Fibroblast of lung (primary cell): Measurements from ENCODE around the gene PSMC3. TPM values are rescaled to one million over a fixed set of nuclear protein-coding genes. Genes with fewer than 3 reads are reported as not detected.

Experiments
- DNase-seq, 2 donors: peaks; one replicate each; pipeline versions ENCODE4 v3.0.0 to v3.0.0-alpha.2; 2010; ENCODE audit warnings: low read depth in 2 of 2
- H2AFZ ChIP-seq: 2 replicates; pipeline ENCODE4 v1.5.1; 2012; ENCODE audit warnings: low read length, control low read depth, inconsistent platforms
- H3K27ac ChIP-seq: 2 replicates; pipeline ENCODE4 v1.5.1; 2011; ENCODE audit warnings: low read length, control low read depth; ENCODE audit not compliant: insufficient read depth
- H3K27me3 ChIP-seq: 2 replicates; pipeline ENCODE4 v1.5.1; 2011; ENCODE audit warnings: mild to moderate bottlenecking, low read length; ENCODE audit not compliant: control insufficient read depth, insufficient read depth
- H3K36me3 ChIP-seq: 2 replicates; pipeline ENCODE4 v1.5.1; 2011; ENCODE audit warnings: low read length; ENCODE audit not compliant: control insufficient read depth, insufficient read depth
- H3K4me1 ChIP-seq: 2 replicates; pipeline ENCODE4 v1.5.1; 2011; ENCODE audit warnings: low read length; ENCODE audit not compliant: control insufficient read depth, insufficient read depth; ENCODE audit errors: extremely low read depth
- H3K4me2 ChIP-seq: 2 replicates; pipeline ENCODE4 v1.5.1; 2011; ENCODE audit warnings: low read length, control low read depth; ENCODE audit not compliant: insufficient read depth; ENCODE audit errors: extremely low read depth
- H3K4me3 ChIP-seq, 4 experiments: fragments of 200-600 bp in 1 of 4; sonication (generic) in 1 of 4; replicated peaks in 1 of 4; 2 replicates each; pipeline ENCODE4 v1.5.1; 2011 to 2016; ENCODE audit warnings: low read length in 4 of 4, low read depth in 3 of 4, mild to moderate bottlenecking in 3 of 4, control low read depth in 2 of 4, inconsistent platforms in 1 of 4, mixed read lengths in 1 of 4; ENCODE audit not compliant: insufficient read depth in 1 of 4; ENCODE audit errors: control extremely low read depth in 1 of 4
- H3K79me2 ChIP-seq: 2 replicates; pipeline ENCODE4 v1.5.1; 2012; ENCODE audit warnings: mild to moderate bottlenecking, low read length, inconsistent platforms; ENCODE audit not compliant: control insufficient read depth, insufficient read depth
- H3K9ac ChIP-seq: 2 replicates; pipeline ENCODE4 v1.5.1; 2011; ENCODE audit warnings: mild to moderate bottlenecking, low read length, control low read depth; ENCODE audit not compliant: insufficient read depth
- H3K9me3 ChIP-seq: 2 replicates; pipeline ENCODE4 v1.5.1; 2012; ENCODE audit warnings: low read depth, low read length; ENCODE audit not compliant: control insufficient read depth, insufficient read depth
- H4K20me1 ChIP-seq: 2 replicates; pipeline ENCODE4 v1.5.1; 2011; ENCODE audit warnings: low read length; ENCODE audit not compliant: control insufficient read depth, insufficient read depth; ENCODE audit errors: extremely low read depth
- EZH2 ChIP-seq: IDR thresholded peaks from 2 replicates; pipeline ENCODE4 v1.5.1; 2012; ENCODE audit warnings: low read length, control low read depth, mild to moderate bottlenecking; ENCODE audit errors: missing control alignments
- polyA plus RNA-seq, 2 donors: library from polyadenylated mRNA; depleted of rRNA in 1 of 2; stranded (reverse) in 1 of 2; unstranded in 1 of 2; fragments of >200 nt; gene quantifications; 2 replicates each; pipeline ENCODE4 v1.2.1, GENCODE V29; 2011 to 2012; ENCODE audit warnings: missing spikeins in 1 of 2
- total RNA-seq: library from RNA; depleted of rRNA; stranded (reverse); fragments of >200 nt; gene quantifications from 2 replicates; pipeline ENCODE4 v1.2.1, GENCODE V29; 2014
- TF ChIP-seq, protein P1 (sequence below), 2 donors: IDR thresholded peaks in 1 of 2; conservative IDR thresholded peaks in 1 of 2; 1 replicate in 1 of 2; 2 replicates in 1 of 2; pipeline ENCODE4 v1.5.1; 2011 to 2012; ENCODE audit warnings: low read length in 2 of 2, control low read depth in 1 of 2, inconsistent platforms in 1 of 2, low read depth in 1 of 2, mild to moderate bottlenecking in 1 of 2

PSMC3 gene
- total and polyA plus RNA-seq, 2 donors (not counting 1 experiment from before 2014, with no cell fraction given): 107 to 294 TPM

DNA sequence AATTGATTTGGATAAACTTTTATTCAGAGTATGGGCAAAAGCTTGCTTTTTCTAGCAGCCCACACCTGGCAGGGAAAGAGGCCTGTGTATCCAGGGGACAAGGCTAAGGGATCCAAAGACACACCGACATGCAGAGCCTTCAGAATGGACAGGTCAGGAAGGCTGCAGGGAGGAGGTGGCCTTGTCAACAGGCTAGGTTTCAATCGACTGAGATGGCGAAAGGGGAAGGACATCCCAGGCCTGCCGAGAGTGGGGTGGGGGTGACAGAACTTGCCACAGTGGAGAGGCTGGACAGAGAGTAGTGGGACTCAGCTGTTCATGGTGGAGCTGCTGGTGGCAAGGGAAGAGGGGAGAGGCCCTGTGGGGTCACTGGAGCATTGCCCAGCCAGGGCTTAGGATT is 23.1 kb downstream of the PSMC3 start:
- H3K79me2 ChIP-seq: no peaks in the 10 kb centered on the region
- no peaks in the 10 kb centered on the region for H4K20me1 ChIP-seq
- H3K36me3 ChIP-seq: no peaks in the 10 kb centered on the region
- no peaks in the 10 kb centered on the region for H3K9me3 ChIP-seq
- DNase-seq: no peak
- no peak overlapping the region for H3K4me3 ChIP-seq
- H3K27me3 ChIP-seq: no peaks in the 10 kb centered on the region
- H3K4me2 ChIP-seq: no peak overlapping the region
- no peak overlapping the region for H2AFZ ChIP-seq
- H3K4me1 ChIP-seq: peaks cover 13% of the 10 kb centered on the region
- TF ChIP-seq EZH2: no peak
- no peak overlapping the region for H3K27ac ChIP-seq
- H3K9ac ChIP-seq: no peak overlapping the region

DNA sequence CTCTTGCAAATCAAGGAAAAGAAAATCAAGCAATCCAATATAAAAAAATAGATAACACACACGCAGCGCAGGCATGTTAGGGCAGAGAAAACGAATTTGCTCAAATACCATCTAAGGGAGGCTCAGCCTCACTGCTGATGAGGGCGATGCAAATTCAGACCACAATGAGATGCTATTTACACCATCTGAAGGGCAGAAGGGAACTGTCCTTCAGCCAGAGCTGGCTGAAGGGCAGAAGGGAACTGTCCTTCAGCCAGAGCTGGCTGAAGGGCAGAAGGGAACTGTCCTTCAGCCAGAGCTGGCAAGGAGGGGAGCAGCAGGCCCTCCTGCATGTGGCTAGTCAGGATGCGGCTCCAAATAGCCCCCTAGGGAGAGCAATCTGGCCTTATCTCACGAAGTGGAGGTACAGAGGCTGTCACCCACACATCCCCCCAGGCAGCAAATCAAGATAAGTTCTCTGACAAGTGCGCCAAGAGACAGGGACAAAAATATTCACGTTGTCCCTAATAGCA is 25.4 kb downstream of the PSMC3 start:
- H3K4me2 ChIP-seq: peak overlapping the region; percentile 2
- H2AFZ ChIP-seq: no peak overlapping the region
- no peak for DNase-seq

DNA sequence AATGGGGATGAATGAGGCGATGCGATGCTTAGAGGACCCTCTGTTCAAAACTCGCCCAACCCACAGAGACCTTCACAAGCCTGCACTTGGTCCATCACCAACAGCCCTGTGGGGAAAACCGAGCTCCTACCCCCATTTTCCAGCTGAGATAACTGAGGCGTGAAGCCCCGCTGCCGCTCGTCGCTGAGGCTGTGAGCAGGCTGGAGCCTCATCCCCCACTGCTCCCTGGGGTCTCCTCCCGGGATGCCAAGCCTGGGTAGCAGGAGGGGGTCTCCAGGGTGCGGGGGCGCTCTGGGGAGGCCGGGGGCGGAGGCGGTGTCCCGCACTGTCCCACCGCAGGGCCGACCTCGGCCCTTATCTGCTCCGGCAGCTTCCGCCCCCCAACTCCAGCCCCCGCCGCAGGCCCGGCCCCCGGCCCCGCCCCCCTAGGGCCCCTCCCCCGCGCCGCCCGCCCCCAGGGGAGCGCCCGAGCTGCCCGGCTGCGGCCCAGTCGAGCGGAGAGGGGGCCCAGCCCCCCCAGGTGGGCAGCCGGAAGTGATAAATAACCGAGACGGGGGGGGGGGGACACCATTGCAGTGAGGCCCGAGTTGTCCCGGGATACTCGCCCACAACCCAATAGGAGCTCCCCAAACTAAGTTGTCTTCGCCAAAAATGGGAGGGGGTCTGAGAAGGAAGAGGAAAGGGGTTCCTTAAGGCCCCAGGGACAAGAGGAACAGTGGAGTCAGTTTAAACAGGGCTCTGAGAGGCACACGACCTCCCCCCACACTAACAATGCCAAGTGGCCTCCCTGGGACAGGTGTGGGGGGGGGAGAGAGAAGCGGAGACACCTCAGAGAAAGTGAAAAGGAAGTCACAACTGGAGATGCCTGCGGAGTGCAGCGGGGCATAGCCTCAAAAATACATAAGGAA is 26.1 kb downstream of the PSMC3 start:
- H3K79me2 ChIP-seq: no peaks in the 10 kb centered on the region

More for the DNA sequence above, 25.4 kb downstream of the PSMC3 start:
- no peaks in the 10 kb centered on the region for H3K79me2 ChIP-seq
- no peak overlapping the region for H3K9ac ChIP-seq
- TF ChIP-seq EZH2: no peak
- TF ChIP-seq, protein P1, sequence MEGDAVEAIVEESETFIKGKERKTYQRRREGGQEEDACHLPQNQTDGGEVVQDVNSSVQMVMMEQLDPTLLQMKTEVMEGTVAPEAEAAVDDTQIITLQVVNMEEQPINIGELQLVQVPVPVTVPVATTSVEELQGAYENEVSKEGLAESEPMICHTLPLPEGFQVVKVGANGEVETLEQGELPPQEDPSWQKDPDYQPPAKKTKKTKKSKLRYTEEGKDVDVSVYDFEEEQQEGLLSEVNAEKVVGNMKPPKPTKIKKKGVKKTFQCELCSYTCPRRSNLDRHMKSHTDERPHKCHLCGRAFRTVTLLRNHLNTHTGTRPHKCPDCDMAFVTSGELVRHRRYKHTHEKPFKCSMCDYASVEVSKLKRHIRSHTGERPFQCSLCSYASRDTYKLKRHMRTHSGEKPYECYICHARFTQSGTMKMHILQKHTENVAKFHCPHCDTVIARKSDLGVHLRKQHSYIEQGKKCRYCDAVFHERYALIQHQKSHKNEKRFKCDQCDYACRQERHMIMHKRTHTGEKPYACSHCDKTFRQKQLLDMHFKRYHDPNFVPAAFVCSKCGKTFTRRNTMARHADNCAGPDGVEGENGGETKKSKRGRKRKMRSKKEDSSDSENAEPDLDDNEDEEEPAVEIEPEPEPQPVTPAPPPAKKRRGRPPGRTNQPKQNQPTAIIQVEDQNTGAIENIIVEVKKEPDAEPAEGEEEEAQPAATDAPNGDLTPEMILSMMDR (conservative IDR thresholded peaks at IDR 0.05 in 1 of 2, IDR thresholded peaks at IDR 0.05 in 1 of 2; ENCODE audit: low read depth in 1 of 2, low read length in 2 of 2): no peak
- no peaks in the 10 kb centered on the region for H3K9me3 ChIP-seq
- no peaks in the 10 kb centered on the region for H4K20me1 ChIP-seq
- H3K4me3 ChIP-seq: peak overlapping the region in 1 of 4 experiments; percentile 59
- no peak overlapping the region for H3K27ac ChIP-seq
- H3K27me3 ChIP-seq: no peaks in the 10 kb centered on the region
- H3K36me3 ChIP-seq: no peaks in the 10 kb centered on the region
- peaks cover 3% of the 10 kb centered on the region for H3K4me1 ChIP-seq

More for the DNA sequence above, 26.1 kb downstream of the PSMC3 start:
- Histone ChIP-seq H3K9ac (no peak overlapping the region), H3K4me1 (peaks cover 3% of the 10 kb centered on the region), H3K9me3 (no peaks in the 10 kb centered on the region), H3K36me3 (no peaks in the 10 kb centered on the region), H3K27ac (no peak overlapping the region), H4K20me1 (no peaks in the 10 kb centered on the region), H3K4me3 (peak overlapping the region in 2 of 4 experiments; percentile 59 to 64), H2AFZ (peak overlapping the region; percentile 24), H3K4me2 (peak overlapping the region; percentile 79), H3K27me3 (no peaks in the 10 kb centered on the region)
- TF ChIP-seq, protein P1 (conservative IDR thresholded peaks at IDR 0.05 in 1 of 2, IDR thresholded peaks at IDR 0.05 in 1 of 2; ENCODE audit: low read depth in 1 of 2, low read length in 2 of 2): no peak
- TF ChIP-seq EZH2: no peak
- no peak for DNase-seq
